OCI-LY1 (cell line): ENCODE data around the gene NEXN.
"Not testable (repeated sequence)": the region's sequence is repeated elsewhere in the genome, so short reads cannot be mapped to it uniquely, and the experiment has no call there.

Experiments
- H2AFZ ChIP-seq: fragments of 200-600 bp; sonication (generic), shearing (Covaris generic); 2 replicates; pipeline ENCODE4 v1.6.0; 2014; ENCODE audit warnings: antibody characterized with exemption, mild to moderate bottlenecking, low read length
- H3F3A ChIP-seq: fragments of 200-600 bp; sonication (generic), shearing (Covaris generic); 2 replicates; pipeline ENCODE4 v1.6.0; 2014; ENCODE audit warnings: mild to moderate bottlenecking, antibody characterized with exemption, low read length, moderate library complexity; ENCODE audit not compliant: insufficient read depth
- H3K27ac ChIP-seq: fragments of 200-600 bp; sonication (generic); 2 replicates; pipeline ENCODE4 v1.5.1; 2014; ENCODE audit warnings: low read length, mixed run types, mild to moderate bottlenecking, low read depth; ENCODE audit not compliant: poor library complexity, severe bottlenecking
- H3K27me3 ChIP-seq: fragments of 200-600 bp; sonication (generic); 2 replicates; pipeline ENCODE4 v1.6.0; 2014; ENCODE audit warnings: antibody characterized with exemption, mild to moderate bottlenecking, low read length, moderate library complexity; ENCODE audit not compliant: insufficient read depth
- H3K36me3 ChIP-seq: fragments of 200-600 bp; sonication (generic); 2 replicates; pipeline ENCODE4 v1.6.1; 2014; ENCODE audit warnings: mild to moderate bottlenecking, antibody characterized with exemption, low read length, moderate library complexity, mixed read lengths; ENCODE audit not compliant: insufficient read depth
- H3K4me1 ChIP-seq: fragments of 200-600 bp; sonication (generic); 2 replicates; pipeline ENCODE4 v1.5.1; 2014; ENCODE audit warnings: mild to moderate bottlenecking, low read length, moderate library complexity; ENCODE audit not compliant: insufficient read depth, severe bottlenecking
- H3K4me2 ChIP-seq: fragments of 200-600 bp; sonication (generic), shearing (Covaris generic); 2 replicates; pipeline ENCODE4 v1.6.1; 2014; ENCODE audit warnings: low read length
- H3K4me3 ChIP-seq: fragments of 200-600 bp; sonication (generic); 2 replicates; pipeline ENCODE4 v1.5.1; 2014; ENCODE audit warnings: low read length, low read depth, mild to moderate bottlenecking, mixed read lengths; ENCODE audit not compliant: poor library complexity, severe bottlenecking
- H3K79me2 ChIP-seq: fragments of 200-600 bp; shearing (Covaris generic); 2 replicates; pipeline ENCODE4 v1.6.1; 2016; ENCODE audit warnings: mixed run types, low read length, mixed read lengths; ENCODE audit not compliant: insufficient read depth
- H3K9ac ChIP-seq: fragments of 200-600 bp; sonication (generic), shearing (Covaris generic); 2 replicates; pipeline ENCODE4 v1.6.1; 2014; ENCODE audit warnings: mild to moderate bottlenecking, low read length, mixed read lengths
- H3K9me2 ChIP-seq: fragments of 200-600 bp; sonication (generic), shearing (Covaris generic); 2 replicates; pipeline ENCODE4 v1.6.1; 2014; ENCODE audit warnings: low read depth, mild to moderate bottlenecking, low read length, mixed read lengths
- H3K9me3 ChIP-seq: fragments of 200-600 bp; shearing (Covaris generic); 2 replicates; pipeline ENCODE4 v1.6.1; 2014; ENCODE audit warnings: low read length, mixed read lengths
- H4K20me1 ChIP-seq: fragments of 200-600 bp; sonication (generic), shearing (Covaris generic); 2 replicates; pipeline ENCODE4 v1.6.0; 2016; ENCODE audit warnings: mild to moderate bottlenecking, low read length; ENCODE audit not compliant: insufficient read depth
- EZH2 ChIP-seq: fragments of 200-600 bp; sonication (generic), shearing (Covaris generic); IDR thresholded peaks from 2 replicates; pipeline ENCODE4 v1.8.0; 2017; ENCODE audit warnings: borderline replicate concordance, mixed run types, mild to moderate bottlenecking, antibody characterized with exemption, low read length, moderate library complexity, mixed read lengths
- TF ChIP-seq, protein P1 (sequence below): fragments of 200-600 bp; sonication (generic), shearing (Covaris generic); IDR thresholded peaks from 2 replicates; pipeline ENCODE4 v1.5.1; 2017; ENCODE audit warnings: mild to moderate bottlenecking, antibody characterized with exemption, low read length, moderate library complexity, mixed read lengths

The NEXN gene

DNA sequence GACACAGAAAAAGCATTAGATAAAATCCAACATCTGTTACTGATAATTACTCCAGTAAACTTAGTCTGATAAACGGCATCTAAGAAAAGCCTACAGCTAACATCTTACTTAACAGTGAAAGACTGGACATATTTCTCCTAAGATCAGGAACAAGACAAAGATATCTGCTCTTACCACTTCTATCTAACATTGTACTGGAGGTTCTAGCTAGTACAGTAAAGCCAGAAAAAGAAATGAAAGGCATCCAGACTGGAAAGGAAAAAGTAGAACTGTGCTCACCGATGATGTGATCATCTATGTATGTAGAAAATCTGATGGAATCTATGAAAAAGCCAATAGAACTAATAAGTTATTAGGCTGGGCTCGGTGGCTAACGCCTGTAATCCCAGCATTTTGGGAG lies 21.7 kb downstream of the NEXN start:
- Histone ChIP-seq H3K4me2 (no peak overlapping the region), H3K9ac (no peak overlapping the region), H3K9me3 (no peaks in the 10 kb centered on the region), H3K27ac (no peak overlapping the region), H4K20me1 (no peaks in the 10 kb centered on the region), H3K27me3 (no peaks in the 10 kb centered on the region), H3K79me2 (no peaks in the 10 kb centered on the region), H2AFZ (no peak overlapping the region), H3K9me2 (no peaks in the 10 kb centered on the region), H3F3A (no peaks in the 10 kb centered on the region), H3K4me1 (no peaks in the 10 kb centered on the region), H3K4me3 (no peak overlapping the region), H3K36me3 (no peaks in the 10 kb centered on the region)
- no peak for TF ChIP-seq EZH2

DNA sequence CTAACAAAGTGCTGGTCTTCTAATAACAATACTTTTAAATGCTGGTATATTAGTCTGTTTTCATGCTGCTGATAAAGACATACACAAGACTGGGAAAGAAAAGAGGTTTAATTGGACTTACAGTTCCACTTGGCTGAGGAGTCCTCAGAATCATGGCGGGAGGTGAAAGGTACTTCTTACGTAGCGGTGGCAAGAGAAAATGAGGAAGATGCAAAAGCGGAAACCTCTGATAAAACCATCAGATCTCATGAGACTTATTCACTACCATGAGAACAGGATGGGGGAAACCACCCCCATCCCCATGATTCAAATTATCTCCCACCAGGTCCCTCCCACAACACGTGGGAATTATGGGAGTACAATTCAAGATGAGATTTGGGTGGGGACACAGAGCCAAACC lies 30.5 kb downstream of the NEXN start:
- H3K4me2 ChIP-seq, H3K4me1 ChIP-seq, H4K20me1 ChIP-seq, H3K9me3 ChIP-seq, H3K9me2 ChIP-seq, H3K36me3 ChIP-seq, H2AFZ ChIP-seq, H3K4me3 ChIP-seq, H3F3A ChIP-seq, H3K79me2 ChIP-seq, H3K27ac ChIP-seq, H3K27me3 ChIP-seq, H3K9ac ChIP-seq: not testable (repeated sequence)

DNA sequence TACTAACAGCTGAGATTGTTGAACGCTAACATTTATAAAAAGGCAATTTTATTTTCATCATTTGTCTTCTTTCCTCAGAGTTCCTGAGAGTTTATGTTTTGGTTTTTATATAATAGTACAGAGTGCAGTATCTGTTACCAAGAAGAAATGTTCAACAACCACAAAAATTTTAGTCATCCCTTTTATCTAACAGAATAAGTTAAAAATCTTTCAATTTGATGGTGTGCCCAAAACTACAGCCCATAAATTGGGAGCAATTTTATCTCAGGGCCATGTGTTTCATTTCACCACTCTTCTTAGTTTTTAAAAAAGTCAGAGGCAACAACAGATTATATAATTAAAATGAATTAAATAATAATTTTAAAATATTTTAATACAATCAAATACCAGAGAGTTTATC lies 37.1 kb downstream of the NEXN start:
- Histone ChIP-seq H3K9me3 (no peaks in the 10 kb centered on the region), H3K27ac (no peak overlapping the region), H4K20me1 (no peaks in the 10 kb centered on the region), H3K4me2 (no peak overlapping the region), H3K27me3 (0 out of 2 replicates have a peak, but pooled peaks cover 4% of the 10 kb centered on the region), H3F3A (no peaks in the 10 kb centered on the region), H3K4me1 (no peaks in the 10 kb centered on the region), H2AFZ (no peak overlapping the region), H3K79me2 (no peaks in the 10 kb centered on the region), H3K36me3 (no peaks in the 10 kb centered on the region), H3K4me3 (no peak overlapping the region), H3K9ac (no peak overlapping the region), H3K9me2 (no peaks in the 10 kb centered on the region)
- TF ChIP-seq EZH2 = no peak
- TF ChIP-seq, protein P1, sequence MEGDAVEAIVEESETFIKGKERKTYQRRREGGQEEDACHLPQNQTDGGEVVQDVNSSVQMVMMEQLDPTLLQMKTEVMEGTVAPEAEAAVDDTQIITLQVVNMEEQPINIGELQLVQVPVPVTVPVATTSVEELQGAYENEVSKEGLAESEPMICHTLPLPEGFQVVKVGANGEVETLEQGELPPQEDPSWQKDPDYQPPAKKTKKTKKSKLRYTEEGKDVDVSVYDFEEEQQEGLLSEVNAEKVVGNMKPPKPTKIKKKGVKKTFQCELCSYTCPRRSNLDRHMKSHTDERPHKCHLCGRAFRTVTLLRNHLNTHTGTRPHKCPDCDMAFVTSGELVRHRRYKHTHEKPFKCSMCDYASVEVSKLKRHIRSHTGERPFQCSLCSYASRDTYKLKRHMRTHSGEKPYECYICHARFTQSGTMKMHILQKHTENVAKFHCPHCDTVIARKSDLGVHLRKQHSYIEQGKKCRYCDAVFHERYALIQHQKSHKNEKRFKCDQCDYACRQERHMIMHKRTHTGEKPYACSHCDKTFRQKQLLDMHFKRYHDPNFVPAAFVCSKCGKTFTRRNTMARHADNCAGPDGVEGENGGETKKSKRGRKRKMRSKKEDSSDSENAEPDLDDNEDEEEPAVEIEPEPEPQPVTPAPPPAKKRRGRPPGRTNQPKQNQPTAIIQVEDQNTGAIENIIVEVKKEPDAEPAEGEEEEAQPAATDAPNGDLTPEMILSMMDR = no peak

DNA sequence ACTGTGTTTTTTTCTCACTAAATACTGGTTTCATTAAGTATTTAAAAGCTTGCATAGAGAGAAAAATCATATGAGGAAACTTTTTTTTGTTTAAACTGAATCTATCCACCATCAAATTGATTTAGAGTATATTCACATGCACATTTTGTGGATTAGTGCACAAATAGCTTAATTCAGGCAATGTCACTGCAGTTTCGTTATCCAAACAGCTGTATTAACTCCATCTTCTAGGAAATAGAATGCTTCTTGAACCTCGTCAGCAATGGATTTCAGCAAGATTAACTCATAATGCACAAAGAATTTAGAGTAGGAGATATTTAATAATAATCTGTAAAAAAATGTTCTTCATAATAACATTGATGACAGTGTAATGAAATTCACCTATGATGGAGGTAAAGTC lies 37.5 kb downstream of the NEXN start:
- no peak overlapping the region for H3K4me2 ChIP-seq
- 0 out of 2 replicates have a peak, but pooled peaks cover 4% of the 10 kb centered on the region for H3K27me3 ChIP-seq
- TF ChIP-seq EZH2 = no peak
- TF ChIP-seq, protein P1 = no peak
- no peaks in the 10 kb centered on the region for H3F3A ChIP-seq
- H3K36me3 ChIP-seq = no peaks in the 10 kb centered on the region
- H3K9me3 ChIP-seq = no peaks in the 10 kb centered on the region
- H3K79me2 ChIP-seq = no peaks in the 10 kb centered on the region
- H3K4me1 ChIP-seq = no peaks in the 10 kb centered on the region
- H2AFZ ChIP-seq = no peak overlapping the region
- no peaks in the 10 kb centered on the region for H3K9me2 ChIP-seq
- H4K20me1 ChIP-seq = no peaks in the 10 kb centered on the region
- no peak overlapping the region for H3K4me3 ChIP-seq
- no peak overlapping the region for H3K9ac ChIP-seq
- no peak overlapping the region for H3K27ac ChIP-seq
